GM12872 (cell line): ENCODE measurements around the gene LMO7.

Experiments
- TF ChIP-seq, protein P1 (sequence below): IDR thresholded peaks from 3 replicates; pipeline ENCODE4 v1.5.1; 2011; ENCODE audit warnings: low read depth, mild to moderate bottlenecking, low read length, moderate library complexity; ENCODE audit not compliant: insufficient read depth

LMO7 gene

DNA sequence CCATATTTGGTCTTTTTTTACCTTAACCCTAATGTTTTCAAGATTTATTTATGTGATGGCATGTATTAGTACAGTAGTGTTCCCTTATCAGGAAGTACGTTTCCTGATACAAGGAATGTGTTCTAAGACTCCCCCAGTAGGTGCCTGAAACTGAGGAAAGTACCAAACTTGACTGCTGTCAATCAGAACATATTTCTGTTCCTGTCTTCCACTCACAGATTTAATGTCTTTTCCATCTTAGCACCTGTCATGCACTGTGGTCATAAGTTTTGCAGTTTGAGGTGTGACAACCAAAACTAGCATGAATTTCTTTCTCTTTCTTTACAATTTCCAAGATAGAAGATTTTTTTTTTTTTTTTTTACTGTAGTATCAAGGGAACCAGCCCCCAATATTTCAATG lies 62.9 kb downstream of the LMO7 start:
- TF ChIP-seq, protein P1, sequence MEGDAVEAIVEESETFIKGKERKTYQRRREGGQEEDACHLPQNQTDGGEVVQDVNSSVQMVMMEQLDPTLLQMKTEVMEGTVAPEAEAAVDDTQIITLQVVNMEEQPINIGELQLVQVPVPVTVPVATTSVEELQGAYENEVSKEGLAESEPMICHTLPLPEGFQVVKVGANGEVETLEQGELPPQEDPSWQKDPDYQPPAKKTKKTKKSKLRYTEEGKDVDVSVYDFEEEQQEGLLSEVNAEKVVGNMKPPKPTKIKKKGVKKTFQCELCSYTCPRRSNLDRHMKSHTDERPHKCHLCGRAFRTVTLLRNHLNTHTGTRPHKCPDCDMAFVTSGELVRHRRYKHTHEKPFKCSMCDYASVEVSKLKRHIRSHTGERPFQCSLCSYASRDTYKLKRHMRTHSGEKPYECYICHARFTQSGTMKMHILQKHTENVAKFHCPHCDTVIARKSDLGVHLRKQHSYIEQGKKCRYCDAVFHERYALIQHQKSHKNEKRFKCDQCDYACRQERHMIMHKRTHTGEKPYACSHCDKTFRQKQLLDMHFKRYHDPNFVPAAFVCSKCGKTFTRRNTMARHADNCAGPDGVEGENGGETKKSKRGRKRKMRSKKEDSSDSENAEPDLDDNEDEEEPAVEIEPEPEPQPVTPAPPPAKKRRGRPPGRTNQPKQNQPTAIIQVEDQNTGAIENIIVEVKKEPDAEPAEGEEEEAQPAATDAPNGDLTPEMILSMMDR, result no peak

DNA sequence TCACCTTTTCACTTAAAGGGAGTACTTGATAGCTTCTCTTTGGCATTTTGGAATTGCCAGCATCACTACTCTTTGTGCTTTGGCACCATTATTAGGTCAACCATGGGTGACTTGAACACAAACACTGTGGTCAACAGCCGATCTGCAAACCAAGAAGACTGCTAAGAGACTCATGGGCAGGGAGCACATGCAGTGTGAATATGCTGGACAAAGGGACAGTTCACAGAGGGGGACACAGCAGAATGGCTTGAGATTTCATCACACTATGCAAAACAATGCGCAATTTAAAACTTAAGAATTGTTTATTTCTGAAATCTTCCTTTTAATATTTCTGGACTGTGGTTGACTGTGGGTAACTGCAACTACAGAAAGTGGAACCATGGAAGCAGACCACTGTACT lies 64.4 kb downstream of the LMO7 start:
- TF ChIP-seq, protein P1, result no peak

DNA sequence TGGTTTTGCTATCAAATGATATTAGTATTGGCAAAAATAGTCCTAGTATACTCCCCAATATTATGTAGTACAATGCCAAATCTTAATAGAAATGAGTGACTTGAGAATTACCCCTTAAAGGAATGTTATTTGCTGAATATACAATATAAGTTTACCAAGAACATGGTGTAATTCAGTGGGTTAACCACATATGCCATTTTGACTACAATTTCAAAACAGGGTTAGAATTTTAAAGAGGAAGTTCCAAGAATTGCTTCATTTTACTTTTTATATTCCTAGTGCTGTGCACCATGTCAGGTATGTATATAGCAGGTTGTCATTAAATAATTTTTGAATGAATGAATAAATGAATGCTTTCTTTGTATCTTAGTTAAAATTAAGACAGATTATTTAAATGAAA lies 66.3 kb downstream of the LMO7 start:
- TF ChIP-seq, protein P1, result no peak

DNA sequence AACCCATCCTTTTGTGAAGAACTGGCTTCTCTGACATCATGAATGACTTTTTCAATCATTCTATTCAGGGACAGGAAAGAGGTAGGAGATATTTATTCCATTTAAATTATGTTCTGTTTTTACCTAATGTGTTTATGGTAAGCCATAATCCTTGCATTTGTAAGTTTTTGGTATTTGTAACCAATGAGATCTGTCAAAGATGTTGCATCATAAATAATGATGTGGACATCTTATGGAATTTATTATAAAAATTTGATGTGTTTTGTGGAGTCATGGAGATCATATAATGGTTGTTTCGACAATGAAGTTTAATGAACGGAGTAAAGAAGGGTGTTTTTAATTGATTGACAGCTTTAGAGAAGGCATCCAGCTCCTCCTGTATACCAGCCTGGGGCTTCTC lies 67.6 kb downstream of the LMO7 start:
- TF ChIP-seq, protein P1, result no peak

DNA sequence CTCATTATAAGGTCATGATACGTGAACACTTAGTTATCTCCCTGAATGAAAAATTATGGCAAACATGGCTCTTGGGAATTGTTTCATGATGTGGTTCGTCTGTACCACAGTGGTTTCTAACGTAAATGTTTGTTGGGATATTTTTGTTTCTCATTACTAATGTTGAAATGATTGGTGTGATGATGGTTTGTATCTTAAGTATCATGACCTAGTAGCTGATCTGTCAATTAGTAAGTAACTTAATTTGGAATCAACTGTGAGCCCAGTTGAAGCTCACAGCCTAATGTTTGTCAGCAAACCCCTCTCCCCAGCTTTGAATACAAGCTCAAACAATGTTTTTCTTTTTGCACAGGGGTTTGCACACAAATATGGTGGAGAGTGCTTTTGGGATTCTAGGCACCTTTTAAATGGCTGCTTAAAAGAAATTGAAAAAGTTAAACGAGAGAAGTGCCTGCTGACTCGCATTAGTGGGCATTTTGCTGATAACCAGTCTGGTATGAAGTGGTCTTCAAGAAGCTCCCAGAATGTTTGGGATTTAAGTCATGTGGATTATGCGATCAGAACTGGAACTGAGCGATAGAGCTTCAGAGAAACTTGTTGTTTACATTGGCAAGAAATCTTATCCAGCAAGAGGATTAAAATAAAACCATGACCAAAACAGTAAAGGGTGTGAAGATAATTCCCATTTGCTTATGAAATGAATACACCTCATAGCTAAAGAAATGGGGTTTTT lies 68.2 kb downstream of the LMO7 start:
- TF ChIP-seq, protein P1, result no peak

DNA sequence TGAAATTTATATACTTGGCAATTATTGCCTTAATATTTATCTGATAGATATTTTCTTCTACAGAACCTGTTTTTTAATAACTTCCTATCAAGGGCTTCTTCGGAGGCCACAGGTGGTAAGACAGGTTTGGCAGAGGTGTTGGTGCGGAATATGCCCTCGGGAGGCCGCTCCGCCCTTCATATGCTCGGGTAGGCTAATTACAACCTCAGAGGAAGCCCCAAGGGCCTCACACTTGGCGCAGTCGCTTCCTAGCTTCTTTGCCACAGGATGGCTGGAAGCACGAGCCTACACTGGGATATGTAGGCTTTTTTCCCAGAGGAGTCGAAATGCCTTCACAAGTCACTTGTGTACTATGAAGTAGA lies 68.8 kb downstream of the LMO7 start:
- TF ChIP-seq, protein P1, result no peak

DNA sequence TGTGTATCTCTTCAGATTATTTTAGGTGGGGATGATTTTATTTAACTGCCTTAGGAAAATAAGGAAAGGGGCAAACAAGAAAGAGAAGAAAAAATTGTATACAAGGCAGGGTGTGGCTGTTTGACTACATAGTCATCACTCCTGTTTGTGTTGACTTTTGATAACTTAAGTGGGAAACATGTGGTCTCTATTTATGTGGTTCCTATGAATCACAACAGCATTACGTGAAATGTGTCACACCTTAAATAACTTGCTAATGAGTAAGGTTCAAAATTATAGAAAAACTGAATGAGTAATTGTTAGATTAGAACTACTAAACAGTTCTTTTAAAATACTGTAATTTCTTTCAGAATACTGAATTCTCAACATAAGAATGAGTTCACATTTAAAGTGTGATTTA lies 69.3 kb downstream of the LMO7 start:
- TF ChIP-seq, protein P1, result no peak

DNA sequence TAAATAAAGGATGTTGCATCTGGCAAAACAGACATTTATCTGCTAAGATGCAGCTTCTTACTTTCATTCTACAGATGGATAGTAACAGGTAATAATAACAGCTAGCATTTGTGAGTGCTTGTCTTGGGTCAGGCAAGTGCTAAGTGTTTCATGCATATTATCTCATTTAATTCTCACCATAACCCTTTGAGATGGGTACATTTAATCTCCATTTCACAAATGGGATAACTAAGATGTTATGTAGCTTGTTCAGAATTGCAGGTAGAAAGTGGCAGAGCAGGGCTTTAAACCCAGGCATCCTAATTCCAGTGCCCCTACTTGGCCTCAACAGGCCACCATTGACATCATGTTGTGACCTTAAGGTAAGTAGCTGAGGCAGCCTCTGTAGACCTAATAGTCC lies 69.8 kb downstream of the LMO7 start:
- TF ChIP-seq, protein P1, result no peak
